Breast epithelium (tissue), 3 donors: ENCODE measurements around the gene ARFRP1.

Source experiments
- POLR2A ChIP-seq: fragments of 450-650 bp; IDR thresholded peaks from one replicate; pipeline ENCODE4 v1.6.1; 2016; ENCODE audit warnings: antibody characterized with exemption, mild to moderate bottlenecking, moderate library complexity
- POLR2AphosphoS5 ChIP-seq, 3 donors: sonication (generic); formaldehyde crosslinking; IDR thresholded peaks; one replicate each; pipeline ENCODE4 v1.6.1; 2017; ENCODE audit warnings: antibody characterized with exemption in 3 of 3
- TF ChIP-seq, protein P1 (sequence below), 3 donors: fragments of 450-650 bp; IDR thresholded peaks; one replicate each; pipeline ENCODE4 v1.5.1; 2016 to 2017; ENCODE audit warnings: antibody characterized with exemption in 3 of 3, mild to moderate bottlenecking in 3 of 3, moderate library complexity in 3 of 3

DNA sequence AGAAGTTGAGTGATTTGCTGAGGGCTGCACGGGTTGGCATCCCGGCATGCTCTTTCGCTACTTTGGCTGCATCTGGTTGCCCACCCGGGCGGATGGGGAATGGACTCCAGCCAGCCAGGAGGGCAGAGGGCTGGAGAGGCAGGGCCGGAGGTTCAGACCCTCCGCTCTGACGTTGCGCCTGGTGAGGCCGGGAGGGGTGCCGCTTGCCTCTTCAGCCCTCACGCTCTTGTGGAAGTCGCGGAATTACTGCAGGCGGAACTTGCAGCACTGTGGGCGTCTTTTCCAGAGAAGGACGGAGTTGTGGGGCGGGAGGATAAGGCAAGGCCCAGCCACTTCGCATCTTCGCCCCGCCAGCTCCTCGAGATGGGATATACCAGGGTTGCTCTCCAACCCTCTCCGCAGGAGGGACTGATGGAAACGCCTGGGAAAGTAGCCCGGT is 49.0 kb downstream of the ARFRP1 start:
- TF ChIP-seq POLR2AphosphoS5 (IDR thresholded peaks at IDR 0.05) (no peak), POLR2A (no peak)
- TF ChIP-seq, protein P1, sequence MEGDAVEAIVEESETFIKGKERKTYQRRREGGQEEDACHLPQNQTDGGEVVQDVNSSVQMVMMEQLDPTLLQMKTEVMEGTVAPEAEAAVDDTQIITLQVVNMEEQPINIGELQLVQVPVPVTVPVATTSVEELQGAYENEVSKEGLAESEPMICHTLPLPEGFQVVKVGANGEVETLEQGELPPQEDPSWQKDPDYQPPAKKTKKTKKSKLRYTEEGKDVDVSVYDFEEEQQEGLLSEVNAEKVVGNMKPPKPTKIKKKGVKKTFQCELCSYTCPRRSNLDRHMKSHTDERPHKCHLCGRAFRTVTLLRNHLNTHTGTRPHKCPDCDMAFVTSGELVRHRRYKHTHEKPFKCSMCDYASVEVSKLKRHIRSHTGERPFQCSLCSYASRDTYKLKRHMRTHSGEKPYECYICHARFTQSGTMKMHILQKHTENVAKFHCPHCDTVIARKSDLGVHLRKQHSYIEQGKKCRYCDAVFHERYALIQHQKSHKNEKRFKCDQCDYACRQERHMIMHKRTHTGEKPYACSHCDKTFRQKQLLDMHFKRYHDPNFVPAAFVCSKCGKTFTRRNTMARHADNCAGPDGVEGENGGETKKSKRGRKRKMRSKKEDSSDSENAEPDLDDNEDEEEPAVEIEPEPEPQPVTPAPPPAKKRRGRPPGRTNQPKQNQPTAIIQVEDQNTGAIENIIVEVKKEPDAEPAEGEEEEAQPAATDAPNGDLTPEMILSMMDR (IDR thresholded peaks at IDR 0.05): no peak
